Measurements from ENCODE around the gene ABTB2.

The ABTB2 gene

GRCh38 chr11:34344768-34345539, 12.9 kb downstream of the ABTB2 start:
- no peak for DNase-seq (ENCODE audit: low read depth)
- H3K4me3 ChIP-seq (ENCODE audit: low read length) = no peak overlapping the region
- no peak for TF ChIP-seq CTCF (conservative IDR thresholded peaks at IDR 0.05; ENCODE audit: low read depth, low read length)

GRCh38 chr11:34344410-34344767, 13.4 kb downstream of the ABTB2 start:
- no peak for DNase-seq (ENCODE audit: low read depth)
- no peak overlapping the region for H3K4me3 ChIP-seq (ENCODE audit: low read length)
- TF ChIP-seq CTCF (conservative IDR thresholded peaks at IDR 0.05; ENCODE audit: low read depth, low read length) = no peak

- H3K4me3 ChIP-seq (ENCODE audit: low read length) = no peak overlapping the region
- no peak for DNase-seq (ENCODE audit: low read depth)
- TF ChIP-seq CTCF (conservative IDR thresholded peaks at IDR 0.05; ENCODE audit: low read depth, low read length) = no peak
Observed at GRCh38 chr11:34343686-34344085, 14.1 kb downstream of the ABTB2 start.

- peak; percentile 76 for DNase-seq (ENCODE audit: low read depth)
- H3K4me3 ChIP-seq (ENCODE audit: low read length) = no peak overlapping the region
- TF ChIP-seq CTCF (conservative IDR thresholded peaks at IDR 0.05; ENCODE audit: low read depth, low read length) = no peak
Observed at GRCh38 chr11:34343153-34343552, 14.7 kb downstream of the ABTB2 start.

- no peak for TF ChIP-seq CTCF (conservative IDR thresholded peaks at IDR 0.05; ENCODE audit: low read depth, low read length)
- no peak for DNase-seq (ENCODE audit: low read depth)
- no peak overlapping the region for H3K4me3 ChIP-seq (ENCODE audit: low read length)
Observed at GRCh38 chr11:34341931-34342533, 15.8 kb downstream of the ABTB2 start.

GRCh38 chr11:34341096-34341495, 16.7 kb downstream of the ABTB2 start:
- TF ChIP-seq CTCF (conservative IDR thresholded peaks at IDR 0.05; ENCODE audit: low read depth, low read length) = no peak
- DNase-seq (ENCODE audit: low read depth) = no peak

GRCh38 chr11:34340653-34341052, 17.2 kb downstream of the ABTB2 start:
- TF ChIP-seq CTCF (conservative IDR thresholded peaks at IDR 0.05; ENCODE audit: low read depth, low read length) = no peak
- DNase-seq (ENCODE audit: low read depth) = no peak
- H3K4me3 ChIP-seq (ENCODE audit: low read length) = no peak overlapping the region

More at GRCh38 chr11:34341096-34341495, 16.7 kb downstream of the ABTB2 start:
- no peak overlapping the region for H3K4me3 ChIP-seq (ENCODE audit: low read length)
